GM23338 (cell line): ENCODE data around the gene CDC6.

ENCODE experiments used
- CTCF ChIP-seq, 2 experiments: fragments of 200-600 bp in 1 of 2; sonication (generic) in 1 of 2; conservative IDR thresholded peaks; 2 replicates each; pipeline versions ENCODE4 v1.5.1 to v1.6.1; 2016 to 2017; ENCODE audit warnings: antibody characterized with exemption in 2 of 2, low read depth in 2 of 2, mild to moderate bottlenecking in 2 of 2, moderate library complexity in 1 of 2
- ETS1 ChIP-seq: IDR thresholded peaks from 2 replicates; pipeline ENCODE4 v1.6.1; 2016; ENCODE audit warnings: antibody characterized with exemption
- EZH2 ChIP-seq: fragments of 200-600 bp; sonication (generic); IDR thresholded peaks from one replicate; pipeline ENCODE4 v1.8.0; 2017; ENCODE audit warnings: antibody characterized with exemption, mild to moderate bottlenecking, low read depth; ENCODE audit not compliant: unreplicated experiment
- POLR2AphosphoS5 ChIP-seq: IDR thresholded peaks from 2 replicates; pipeline ENCODE4 v1.6.1; 2016; ENCODE audit warnings: antibody characterized with exemption, low read depth
- REST ChIP-seq: IDR thresholded peaks from one replicate; pipeline ENCODE4 v1.6.1; 2018; ENCODE audit warnings: antibody characterized with exemption; ENCODE audit not compliant: unreplicated experiment

- TF ChIP-seq POLR2AphosphoS5 (no peak), CTCF (conservative IDR thresholded peaks at IDR 0.05; ENCODE audit: low read depth in 2 of 2) (no peak), REST (no peak), EZH2 (no peak), ETS1 (no peak)
These were observed 27.5 kb downstream of the CDC6 start for GRCh38 chr17:40315206-40315605.
